ENCODE data around the gene NSD2. TPM values are rescaled to one million over a fixed set of nuclear protein-coding genes. Genes with fewer than 3 reads are reported as not detected.

The NSD2 gene
- total and polyA plus RNA-seq, 4 experiments from 2014 or later = 1.1 to 57.4 (median 33.2) TPM

DNA sequence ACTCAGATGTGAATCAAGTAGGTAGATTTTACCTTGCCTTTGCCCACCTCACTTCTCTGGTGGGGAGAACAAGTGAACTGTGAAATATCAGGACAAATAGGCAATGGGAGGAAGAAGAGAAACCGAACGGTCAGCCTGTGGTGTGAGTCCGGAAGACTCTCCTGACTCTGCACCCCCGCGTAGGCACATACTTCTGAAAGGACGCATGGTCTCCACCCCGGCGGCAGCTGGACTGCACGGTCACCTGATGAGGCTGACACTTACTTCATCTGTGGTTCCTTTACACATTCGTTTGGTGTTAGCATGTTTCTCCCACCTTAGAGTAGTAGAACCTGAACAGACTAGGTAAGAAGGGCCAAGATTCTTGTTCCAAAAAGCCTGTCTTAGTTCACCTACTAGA lies 79.2 kb downstream of the NSD2 start:
- Histone ChIP-seq H3K27me3 (ENCODE audit: insufficient read depth, low read length) (no peaks in the 10 kb centered on the region), H3K4me3 (ENCODE audit: low read length in 2 of 2) (no peak overlapping the region), H3K9me3 (ENCODE audit: control insufficient read depth in 1 of 2, low read length in 2 of 2) (no peaks in the 10 kb centered on the region), H3K27ac (ENCODE audit: low read depth, low read length) (no peak overlapping the region), H3K36me3 (ENCODE audit: insufficient read depth, low read length) (peaks cover 4% of the 10 kb centered on the region), H3K4me1 (ENCODE audit: insufficient read depth, low read length) (no peaks in the 10 kb centered on the region)
- intact Hi-C loops (cut with micrococcal nuclease) = no loop called here
- no peak overlapping the region for H3K4me3 Mint-ChIP-seq
- CTCF ChIA-PET (ENCODE audit: partially characterized antibody) = no interaction called here
- no peaks in the 10 kb centered on the region for H3K4me1 Mint-ChIP-seq
- no peak overlapping the region for H3K27ac Mint-ChIP-seq
- DNase-seq = no peak
- no peaks in the 10 kb centered on the region for H3K9me3 Mint-ChIP-seq
- no peaks in the 10 kb centered on the region for H3K27me3 Mint-ChIP-seq
- POLR2A ChIA-PET (ENCODE audit: partially characterized antibody) = no interaction called here
- peaks cover 9 to 49% of the 10 kb centered on the region in 2 donors for H3K36me3 Mint-ChIP-seq

- no peaks in the 10 kb centered on the region for H3K4me1 Mint-ChIP-seq
- no peak overlapping the region for H3K4me3 Mint-ChIP-seq
- intact Hi-C loops (cut with micrococcal nuclease) = no loop called here
- no peaks in the 10 kb centered on the region for H3K9me3 Mint-ChIP-seq
- no peaks in the 10 kb centered on the region for H3K4me1 ChIP-seq (ENCODE audit: insufficient read depth, low read length)
- DNase-seq = no peak
- ChIA-PET POLR2A (ENCODE audit: partially characterized antibody) (no interaction called here), CTCF (ENCODE audit: partially characterized antibody) (no interaction called here)
- H3K36me3 Mint-ChIP-seq = peaks cover 17 to 56% of the 10 kb centered on the region in 2 donors
- no peak overlapping the region for H3K27ac Mint-ChIP-seq
- no peaks in the 10 kb centered on the region for H3K27me3 ChIP-seq (ENCODE audit: insufficient read depth, low read length)
- H3K27ac ChIP-seq (ENCODE audit: low read depth, low read length) = no peak overlapping the region
- H3K36me3 ChIP-seq (ENCODE audit: insufficient read depth, low read length) = peaks cover 4% of the 10 kb centered on the region
- H3K9me3 ChIP-seq (ENCODE audit: control insufficient read depth in 1 of 2, low read length in 2 of 2) = no peaks in the 10 kb centered on the region
- H3K4me3 ChIP-seq (ENCODE audit: low read length in 2 of 2) = no peak overlapping the region
- H3K27me3 Mint-ChIP-seq = no peaks in the 10 kb centered on the region
These were observed 81.0 kb downstream of the NSD2 start for GRCh38 chr4:1952058-1952700.

- POLR2A ChIA-PET (ENCODE audit: partially characterized antibody) = no interaction called here
- Mint-ChIP-seq H3K4me3 (no peak overlapping the region), H3K27ac (peak overlapping the region in 1 of 7 donors; percentile 37), H3K9me3 (no peaks in the 10 kb centered on the region), H3K4me1 (no peaks in the 10 kb centered on the region), H3K27me3 (no peaks in the 10 kb centered on the region), H3K36me3 (peaks cover 17 to 57% of the 10 kb centered on the region in 2 donors)
- Histone ChIP-seq H3K27ac (ENCODE audit: low read depth, low read length) (no peak overlapping the region), H3K4me1 (ENCODE audit: insufficient read depth, low read length) (no peaks in the 10 kb centered on the region), H3K36me3 (ENCODE audit: insufficient read depth, low read length) (peaks cover 8% of the 10 kb centered on the region), H3K4me3 (ENCODE audit: low read length in 2 of 2) (no peak overlapping the region), H3K27me3 (ENCODE audit: insufficient read depth, low read length) (no peaks in the 10 kb centered on the region), H3K9me3 (ENCODE audit: control insufficient read depth in 1 of 2, low read length in 2 of 2) (no peaks in the 10 kb centered on the region)
- intact Hi-C loops (cut with micrococcal nuclease) = no loop called here
- no peak for DNase-seq
- CTCF ChIA-PET (ENCODE audit: partially characterized antibody) = no interaction called here
These were observed 81.5 kb downstream of the NSD2 start for GRCh38 chr4:1952719-1953118.

DNA sequence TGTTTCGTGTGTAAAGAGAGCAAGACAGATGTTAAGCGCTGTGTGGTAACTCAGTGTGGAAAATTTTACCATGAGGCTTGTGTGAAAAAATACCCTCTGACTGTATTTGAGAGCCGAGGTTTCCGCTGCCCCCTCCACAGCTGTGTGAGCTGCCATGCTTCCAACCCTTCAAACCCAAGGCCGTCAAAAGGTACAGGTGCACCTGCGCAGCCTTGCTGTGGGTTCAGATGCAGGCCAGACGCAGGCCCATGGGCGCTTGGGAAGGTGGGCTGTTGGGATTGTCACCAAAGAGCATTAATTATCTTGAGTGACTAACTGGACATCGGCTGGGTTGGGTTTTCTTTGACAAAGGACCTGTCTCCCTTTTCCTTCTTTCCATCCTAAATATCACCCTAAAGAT lies 82.1 kb downstream of the NSD2 start:
- Histone ChIP-seq H3K9me3 (ENCODE audit: control insufficient read depth in 1 of 2, low read length in 2 of 2) (no peaks in the 10 kb centered on the region), H3K36me3 (ENCODE audit: insufficient read depth, low read length) (peaks cover 13% of the 10 kb centered on the region), H3K4me1 (ENCODE audit: insufficient read depth, low read length) (no peaks in the 10 kb centered on the region), H3K27ac (ENCODE audit: low read depth, low read length) (no peak overlapping the region), H3K27me3 (ENCODE audit: insufficient read depth, low read length) (no peaks in the 10 kb centered on the region), H3K4me3 (ENCODE audit: low read length in 2 of 2) (no peak overlapping the region)
- Mint-ChIP-seq H3K27me3 (no peaks in the 10 kb centered on the region), H3K36me3 (peaks cover 17 to 62% of the 10 kb centered on the region in 2 donors), H3K27ac (peak overlapping the region in 1 of 7 donors; percentile 36), H3K4me1 (no peaks in the 10 kb centered on the region), H3K9me3 (no peaks in the 10 kb centered on the region), H3K4me3 (no peak overlapping the region)
- CTCF ChIA-PET (ENCODE audit: partially characterized antibody) = no interaction called here
- intact Hi-C loops (cut with micrococcal nuclease) = no loop called here
- POLR2A ChIA-PET (ENCODE audit: partially characterized antibody) = interaction anchor here (0.9 kb wide), 1 partner anchor 56 kb away, joined by 3 read pairs; no protein-coding TSS in a partner anchor
- no peak for DNase-seq

- ChIA-PET POLR2A (ENCODE audit: partially characterized antibody) (no interaction called here), CTCF (ENCODE audit: partially characterized antibody) (interaction anchor here (0.7 kb wide), 1 partner anchor 8 kb away, joined by 3 read pairs; no protein-coding TSS in a partner anchor)
- DNase-seq = no peak
- Histone ChIP-seq H3K4me3 (ENCODE audit: low read length in 2 of 2) (no peak overlapping the region), H3K4me1 (ENCODE audit: insufficient read depth, low read length) (no peaks in the 10 kb centered on the region), H3K9me3 (ENCODE audit: control insufficient read depth in 1 of 2, low read length in 2 of 2) (no peaks in the 10 kb centered on the region), H3K27me3 (ENCODE audit: insufficient read depth, low read length) (no peaks in the 10 kb centered on the region), H3K27ac (ENCODE audit: low read depth, low read length) (no peak overlapping the region), H3K36me3 (ENCODE audit: insufficient read depth, low read length) (peaks cover 38% of the 10 kb centered on the region)
- Mint-ChIP-seq H3K36me3 (peaks cover 34 to 72% of the 10 kb centered on the region in 2 donors), H3K4me3 (no peak overlapping the region), H3K4me1 (no peaks in the 10 kb centered on the region), H3K9me3 (no peaks in the 10 kb centered on the region), H3K27me3 (no peaks in the 10 kb centered on the region), H3K27ac (peak overlapping the region in 1 of 7 donors; percentile 6)
- intact Hi-C loops (cut with micrococcal nuclease) = no loop called here
These were observed 85.4 kb downstream of the NSD2 start for GRCh38 chr4:1956631-1957030.

GRCh38 chr4:1958276-1959103 lies 87.3 kb downstream of the NSD2 start:
- Histone ChIP-seq H3K27me3 (ENCODE audit: insufficient read depth, low read length) (no peaks in the 10 kb centered on the region), H3K36me3 (ENCODE audit: insufficient read depth, low read length) (peaks cover 47% of the 10 kb centered on the region), H3K27ac (ENCODE audit: low read depth, low read length) (no peak overlapping the region), H3K9me3 (ENCODE audit: control insufficient read depth in 1 of 2, low read length in 2 of 2) (no peaks in the 10 kb centered on the region), H3K4me1 (ENCODE audit: insufficient read depth, low read length) (no peaks in the 10 kb centered on the region), H3K4me3 (ENCODE audit: low read length in 2 of 2) (no peak overlapping the region)
- H3K9me3 Mint-ChIP-seq = no peaks in the 10 kb centered on the region
- CTCF ChIA-PET (ENCODE audit: partially characterized antibody) = no interaction called here
- H3K4me1 Mint-ChIP-seq = no peaks in the 10 kb centered on the region
- intact Hi-C loops (cut with micrococcal nuclease) = no loop called here
- no peak for DNase-seq
- H3K4me3 Mint-ChIP-seq = no peak overlapping the region
- H3K36me3 Mint-ChIP-seq = peaks cover 52 to 74% of the 10 kb centered on the region in 2 donors
- H3K27ac Mint-ChIP-seq = peak overlapping the region in 2 of 7 donors; percentile 7 to 23
- no peaks in the 10 kb centered on the region for H3K27me3 Mint-ChIP-seq
- POLR2A ChIA-PET (ENCODE audit: partially characterized antibody) = no interaction called here

DNA sequence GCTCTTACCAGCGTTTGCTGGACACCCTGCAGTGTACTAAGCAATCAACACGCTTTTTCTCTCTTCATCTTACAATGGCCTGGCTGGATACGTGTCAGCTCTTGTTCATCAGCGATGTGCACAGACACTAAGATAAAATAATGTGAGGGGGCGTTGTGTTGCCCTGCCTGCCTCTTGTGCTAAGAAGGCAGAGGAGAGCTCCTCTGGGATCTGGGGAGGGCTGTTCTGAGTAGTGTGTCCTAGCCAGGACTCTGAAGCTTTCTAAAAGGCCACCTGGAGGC lies 87.9 kb downstream of the NSD2 start:
- no peaks in the 10 kb centered on the region for H3K27me3 Mint-ChIP-seq
- H3K4me3 ChIP-seq (ENCODE audit: low read length in 2 of 2) = no peak overlapping the region
- H3K4me1 Mint-ChIP-seq = no peaks in the 10 kb centered on the region
- H3K4me3 Mint-ChIP-seq = no peak overlapping the region
- H3K9me3 Mint-ChIP-seq = no peaks in the 10 kb centered on the region
- ChIA-PET CTCF (ENCODE audit: partially characterized antibody) (no interaction called here), POLR2A (ENCODE audit: partially characterized antibody) (no interaction called here)
- intact Hi-C loops (cut with micrococcal nuclease) = no loop called here
- H3K4me1 ChIP-seq (ENCODE audit: insufficient read depth, low read length) = no peaks in the 10 kb centered on the region
- peaks cover 56 to 74% of the 10 kb centered on the region in 2 donors for H3K36me3 Mint-ChIP-seq
- H3K9me3 ChIP-seq (ENCODE audit: control insufficient read depth in 1 of 2, low read length in 2 of 2) = no peaks in the 10 kb centered on the region
- no peak for DNase-seq
- no peak overlapping the region for H3K27ac ChIP-seq (ENCODE audit: low read depth, low read length)
- H3K36me3 ChIP-seq (ENCODE audit: insufficient read depth, low read length) = peaks cover 48% of the 10 kb centered on the region
- no peaks in the 10 kb centered on the region for H3K27me3 ChIP-seq (ENCODE audit: insufficient read depth, low read length)
- H3K27ac Mint-ChIP-seq = peak overlapping the region in 1 of 7 donors; percentile 7
